HG03045 (cell line): ENCODE data around the gene PRTFDC1.

Experiments
- ATAC-seq: cut with Tn5 transposase; IDR thresholded peaks from one replicate; pipeline ENCODE4 v1.9.1; 2021; ENCODE audit warnings: mild to moderate bottlenecking, moderate library complexity; ENCODE audit not compliant: unreplicated experiment

The PRTFDC1 gene

DNA sequence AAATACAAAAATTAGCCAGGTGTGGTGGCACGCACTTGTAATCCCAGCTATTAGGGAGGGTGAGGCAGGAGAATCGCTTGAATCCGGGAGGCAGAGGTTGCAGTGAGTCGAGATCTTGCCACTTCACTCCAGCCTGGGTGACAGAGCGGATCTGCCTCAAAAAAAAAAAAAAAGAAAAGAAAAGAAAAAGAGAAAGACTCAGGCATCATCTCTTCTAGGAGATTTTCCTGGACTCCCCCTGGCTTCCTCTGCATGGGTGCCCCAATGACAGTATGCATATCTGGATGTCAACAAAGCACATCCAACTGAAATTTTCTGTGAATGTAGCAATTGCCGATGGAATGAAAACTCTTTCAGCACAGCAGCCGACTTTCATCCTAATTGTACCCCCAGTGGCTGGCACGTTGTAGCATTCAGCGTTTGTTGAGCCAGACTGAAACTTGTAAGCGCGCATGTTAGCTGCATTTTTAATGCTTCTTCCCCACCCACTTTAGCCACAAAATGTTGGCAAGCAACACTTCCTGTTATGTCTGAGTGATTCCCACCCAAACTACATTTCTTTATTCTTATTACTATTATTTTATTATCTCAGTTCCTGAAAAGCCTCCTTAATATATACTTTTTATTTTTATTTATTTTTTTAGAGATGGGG, 70.2 kb downstream of the PRTFDC1 start:
- no peak for ATAC-seq

GRCh38 chr10:24879861-24880260, 72.5 kb downstream of the PRTFDC1 start:
- no peak for ATAC-seq

GRCh38 chr10:24874133-24874532, 78.3 kb downstream of the PRTFDC1 start:
- ATAC-seq: no peak

GRCh38 chr10:24873281-24873683, 79.1 kb downstream of the PRTFDC1 start:
- ATAC-seq: no peak

DNA sequence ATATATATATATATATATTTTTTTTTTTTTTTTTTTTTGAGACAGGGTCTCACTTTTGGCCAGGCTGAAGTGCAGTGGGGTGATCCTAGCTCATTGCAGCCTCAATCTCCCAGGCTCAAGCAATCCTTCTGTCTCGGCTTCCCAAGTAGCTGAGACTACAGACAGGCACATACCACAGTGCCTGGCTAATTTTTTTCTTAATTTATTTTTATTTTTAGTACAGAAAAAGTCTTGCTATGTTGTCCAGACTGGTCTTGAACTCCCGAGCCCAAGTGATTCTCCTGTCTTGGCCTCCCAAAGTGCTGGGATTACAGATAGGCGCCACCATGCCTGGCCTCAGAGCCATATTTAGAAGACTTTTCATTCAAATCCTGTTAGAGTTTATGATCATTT, 79.6 kb downstream of the PRTFDC1 start:
- no peak for ATAC-seq

- ATAC-seq: no peak
Observed at GRCh38 chr10:24872049-24872789, 80.2 kb downstream of the PRTFDC1 start.

- ATAC-seq: no peak
Observed at GRCh38 chr10:24871011-24871935, 81.1 kb downstream of the PRTFDC1 start.

- ATAC-seq: no peak
Observed at GRCh38 chr10:24869354-24870015, 82.9 kb downstream of the PRTFDC1 start.

GRCh38 chr10:24866604-24867583, 85.5 kb downstream of the PRTFDC1 start:
- no peak for ATAC-seq

DNA sequence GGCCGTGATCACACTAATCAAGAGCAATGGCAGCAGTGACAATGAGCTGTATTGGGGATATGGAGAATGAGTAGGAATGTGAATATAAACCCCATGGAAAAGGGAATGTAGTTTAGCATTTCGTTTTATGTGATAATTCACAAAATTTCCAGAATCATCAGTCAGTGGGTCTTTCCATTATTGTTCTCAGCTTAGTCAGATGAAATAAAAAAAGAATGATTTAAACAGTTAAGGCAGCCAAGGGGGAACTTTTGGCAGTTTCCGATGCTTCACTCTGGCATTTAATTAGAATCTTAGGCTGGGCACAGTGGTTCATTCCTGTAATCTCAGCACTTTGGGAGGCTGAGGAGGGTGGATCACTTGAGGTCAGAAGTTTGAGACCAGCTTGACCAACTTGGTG, 86.6 kb downstream of the PRTFDC1 start:
- ATAC-seq: no peak

GRCh38 chr10:24862589-24862988, 89.8 kb downstream of the PRTFDC1 start:
- no peak for ATAC-seq

GRCh38 chr10:24858288-24859270, 93.8 kb downstream of the PRTFDC1 start:
- ATAC-seq: no peak

DNA sequence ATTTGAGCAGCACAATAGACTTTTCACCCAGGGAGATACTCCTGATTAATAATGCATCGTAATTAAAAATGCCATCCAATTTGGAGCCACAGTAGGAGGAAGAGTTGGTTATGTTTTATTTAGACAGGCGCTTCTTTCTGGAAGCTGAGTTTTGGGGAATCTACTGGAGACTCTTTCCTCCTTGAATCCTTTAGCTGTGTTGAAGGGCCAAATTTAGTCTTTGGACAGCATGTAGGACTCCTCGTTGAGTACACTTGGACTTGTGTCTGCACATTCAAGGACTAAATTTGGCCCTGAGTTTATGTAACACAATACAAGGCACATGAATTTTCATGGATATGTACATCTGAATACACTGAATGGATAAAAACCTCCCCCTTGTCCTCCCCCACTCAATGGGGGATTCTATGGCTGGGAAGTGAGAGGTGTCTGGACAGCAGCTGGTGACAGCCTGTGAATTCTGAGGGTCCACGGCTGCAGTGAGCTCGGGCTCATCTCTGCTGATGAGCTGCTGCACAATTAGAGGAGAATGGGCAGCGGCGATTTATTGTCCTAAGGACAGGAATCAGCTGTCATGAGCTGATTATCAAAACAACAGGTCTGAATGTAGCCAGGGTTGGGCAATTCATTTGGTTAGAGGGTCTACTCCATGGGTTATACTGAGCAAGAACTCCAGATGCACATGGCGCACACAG, 95.2 kb downstream of the PRTFDC1 start:
- ATAC-seq: no peak

DNA sequence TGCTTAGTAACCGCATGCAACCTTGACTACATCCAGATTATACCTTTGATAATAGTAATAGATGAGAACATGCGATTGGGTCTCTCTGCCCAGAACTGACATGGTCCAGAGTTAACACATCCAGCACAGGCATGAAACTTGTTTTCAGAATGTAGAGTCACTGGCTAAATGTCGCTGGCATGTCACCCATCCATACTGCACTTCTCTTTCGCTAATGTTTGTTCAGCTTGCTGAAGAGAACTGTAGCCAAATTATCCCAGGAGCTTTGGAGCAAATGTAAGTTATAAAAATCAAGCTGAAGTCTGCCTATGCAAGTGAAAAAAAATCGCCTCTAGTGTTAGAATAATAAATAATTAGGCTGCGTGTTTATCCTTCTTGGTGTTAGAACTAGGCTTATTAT, 98.2 kb downstream of the PRTFDC1 start:
- no peak for ATAC-seq

- ATAC-seq: no peak
Observed at GRCh38 chr10:24853661-24854060, 98.7 kb downstream of the PRTFDC1 start.

DNA sequence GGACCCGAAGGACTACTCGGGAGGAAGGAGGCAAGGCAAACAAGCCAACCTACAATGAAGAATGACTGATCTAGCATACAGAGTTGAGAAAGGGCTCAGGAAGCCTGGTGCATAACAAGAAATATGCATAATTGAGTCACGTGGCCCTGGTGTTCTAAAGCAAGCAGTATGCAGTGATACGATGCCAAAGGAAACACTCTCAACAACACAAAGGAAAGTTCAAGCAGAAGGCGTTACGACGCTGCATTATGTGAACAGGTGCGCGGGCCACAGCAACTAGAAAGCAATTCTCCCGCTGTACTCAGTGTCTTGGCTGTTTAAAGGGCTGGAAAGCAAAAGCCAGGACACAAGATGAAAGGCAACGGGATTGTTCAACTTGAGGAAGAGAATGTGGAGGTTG, 100.8 kb downstream of the PRTFDC1 start:
- no peak for ATAC-seq

DNA sequence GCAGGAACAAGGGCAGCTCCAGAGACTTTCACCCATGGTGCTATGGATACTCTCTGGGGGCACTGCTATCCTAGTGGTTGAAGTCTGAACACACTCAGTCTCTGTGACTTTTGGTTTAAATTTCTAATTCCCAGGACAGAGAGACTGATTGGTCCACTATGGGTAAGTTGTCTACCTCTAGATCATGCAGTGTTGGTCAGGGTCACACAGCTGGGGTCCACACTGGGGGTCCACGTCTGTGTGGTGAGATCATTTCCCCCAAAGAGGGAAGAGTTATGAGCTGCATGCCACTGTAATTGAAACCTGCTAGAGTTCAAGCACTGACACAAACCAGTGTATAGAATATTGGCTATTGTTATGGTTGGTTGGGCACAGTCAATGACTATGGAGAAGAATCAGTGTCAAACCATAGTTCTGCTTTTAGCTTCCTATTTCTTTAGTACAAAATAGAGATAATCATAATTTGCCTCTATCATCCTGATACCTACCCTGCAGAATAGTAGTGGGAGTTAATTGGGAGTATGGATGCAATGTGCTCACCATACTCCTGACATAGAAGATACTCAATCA, 101.6 kb downstream of the PRTFDC1 start:
- no peak for ATAC-seq
